Smooth muscle cell (in vitro differentiated cells): ENCODE measurements around the gene KLHL5. TPM values are rescaled to one million over a fixed set of nuclear protein-coding genes. Genes with fewer than 3 reads are reported as not detected.

Experiments used
- DNase-seq: peaks from one replicate; lab custom pipeline; 2025; ENCODE audit not compliant: unreplicated experiment; lab: John Stamatoyannopoulos, UW
- H2AFZ ChIP-seq: fragments of 200-600 bp; sonication (generic); 2 replicates; pipeline ENCODE4 v1.6.0; 2016; ENCODE audit warnings: antibody characterized with exemption, low read depth, mild to moderate bottlenecking
- H3F3A ChIP-seq: fragments of 200-600 bp; sonication (generic); 2 replicates; pipeline ENCODE4 v1.6.0; 2017; ENCODE audit warnings: antibody characterized with exemption, low read depth
- H3K27ac ChIP-seq: fragments of 200-600 bp; sonication (generic); 2 replicates; pipeline ENCODE4 v1.5.1; 2016; ENCODE audit warnings: low read depth, mild to moderate bottlenecking
- H3K27me3 ChIP-seq: fragments of 200-600 bp; sonication (generic); 2 replicates; pipeline ENCODE4 v1.6.1; 2016; ENCODE audit warnings: low read depth, mild to moderate bottlenecking
- H3K36me3 ChIP-seq: fragments of 200-600 bp; sonication (generic); 2 replicates; pipeline ENCODE4 v1.5.1; 2016; ENCODE audit warnings: low read depth
- H3K4me1 ChIP-seq: fragments of 200-600 bp; sonication (generic); 2 replicates; pipeline ENCODE4 v1.5.1; 2016; ENCODE audit warnings: low read depth
- H3K4me2 ChIP-seq: fragments of 200-600 bp; sonication (generic); 2 replicates; pipeline ENCODE4 v1.6.0; 2016; ENCODE audit warnings: mild to moderate bottlenecking
- H3K4me3 ChIP-seq: fragments of 200-600 bp; sonication (generic); 2 replicates; pipeline ENCODE4 v1.5.1; 2016; ENCODE audit warnings: mild to moderate bottlenecking
- H3K79me2 ChIP-seq: fragments of 200-600 bp; sonication (generic); 2 replicates; pipeline ENCODE4 v1.6.0; 2016; ENCODE audit warnings: low read depth, mild to moderate bottlenecking
- H3K9ac ChIP-seq: fragments of 200-600 bp; sonication (generic); 2 replicates; pipeline ENCODE4 v1.6.0; 2016; ENCODE audit warnings: low read depth
- H3K9me3 ChIP-seq: fragments of 200-600 bp; sonication (generic); replicated peaks from 2 replicates; pipeline ENCODE4 v1.5.1; 2016; ENCODE audit warnings: low read depth
- H4K20me1 ChIP-seq: fragments of 200-600 bp; sonication (generic); 2 replicates; pipeline ENCODE4 v1.6.0; 2016; ENCODE audit warnings: low read depth
- WGBS: methylation state at CpG from one replicate; pipeline ENCODE4 v1.1.7; 2016; ENCODE audit warnings: low lambda C conversion rate; 5-methylcytosine and 5-hydroxymethylcytosine counted together
- polyA plus RNA-seq: library from polyadenylated mRNA; unstranded; fragments of >200 nt; fragmentation: Nextera tagmentation; extraction: Ambion mirVana; gene quantifications from 2 replicates; pipeline ENCODE4 v1.2.1, GENCODE V29; 2016
- total RNA-seq: library from RNA; depleted of rRNA; stranded (reverse); fragments of >200 nt; gene quantifications from 2 replicates; pipeline ENCODE4 v1.2.3, GENCODE V29; 2014
- TF ChIP-seq, protein P1 (sequence below): fragments of 200-600 bp; sonication (generic); IDR thresholded peaks from 2 replicates; pipeline ENCODE4 v1.5.1; 2017; ENCODE audit warnings: borderline replicate concordance, mild to moderate bottlenecking, antibody characterized with exemption; ENCODE audit not compliant: insufficient read depth, poor library complexity, severe bottlenecking

KLHL5 gene
- total and polyA plus RNA-seq, 2 experiments from 2014 or later: 31.9 to 34.7 TPM

GRCh38 chr4:39044956-39045826 lies 16.8 kb upstream of the KLHL5 start:
- no peaks in the 10 kb centered on the region for H3K27me3 ChIP-seq
- under 1% methylated on average over 27 of the region's 82 CpGs for WGBS
- H2AFZ ChIP-seq: peak overlapping the region; percentile 69
- H3K36me3 ChIP-seq: no peaks in the 10 kb centered on the region
- H3K9ac ChIP-seq: peak overlapping the region; percentile 45
- peaks cover 40% of the 10 kb centered on the region for H3K79me2 ChIP-seq
- peak overlapping the region; percentile 68 for H3K4me3 ChIP-seq
- H3K4me2 ChIP-seq: peak overlapping the region; percentile 87
- H4K20me1 ChIP-seq: peaks cover 9% of the 10 kb centered on the region
- peaks cover 15% of the 10 kb centered on the region for H3K4me1 ChIP-seq
- peaks cover 8% of the 10 kb centered on the region for H3F3A ChIP-seq
- H3K27ac ChIP-seq: peak overlapping the region; percentile 78
- H3K9me3 ChIP-seq: no peaks in the 10 kb centered on the region
- peak; percentile 46 for DNase-seq
- TF ChIP-seq, protein P1, sequence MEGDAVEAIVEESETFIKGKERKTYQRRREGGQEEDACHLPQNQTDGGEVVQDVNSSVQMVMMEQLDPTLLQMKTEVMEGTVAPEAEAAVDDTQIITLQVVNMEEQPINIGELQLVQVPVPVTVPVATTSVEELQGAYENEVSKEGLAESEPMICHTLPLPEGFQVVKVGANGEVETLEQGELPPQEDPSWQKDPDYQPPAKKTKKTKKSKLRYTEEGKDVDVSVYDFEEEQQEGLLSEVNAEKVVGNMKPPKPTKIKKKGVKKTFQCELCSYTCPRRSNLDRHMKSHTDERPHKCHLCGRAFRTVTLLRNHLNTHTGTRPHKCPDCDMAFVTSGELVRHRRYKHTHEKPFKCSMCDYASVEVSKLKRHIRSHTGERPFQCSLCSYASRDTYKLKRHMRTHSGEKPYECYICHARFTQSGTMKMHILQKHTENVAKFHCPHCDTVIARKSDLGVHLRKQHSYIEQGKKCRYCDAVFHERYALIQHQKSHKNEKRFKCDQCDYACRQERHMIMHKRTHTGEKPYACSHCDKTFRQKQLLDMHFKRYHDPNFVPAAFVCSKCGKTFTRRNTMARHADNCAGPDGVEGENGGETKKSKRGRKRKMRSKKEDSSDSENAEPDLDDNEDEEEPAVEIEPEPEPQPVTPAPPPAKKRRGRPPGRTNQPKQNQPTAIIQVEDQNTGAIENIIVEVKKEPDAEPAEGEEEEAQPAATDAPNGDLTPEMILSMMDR: no peak

DNA sequence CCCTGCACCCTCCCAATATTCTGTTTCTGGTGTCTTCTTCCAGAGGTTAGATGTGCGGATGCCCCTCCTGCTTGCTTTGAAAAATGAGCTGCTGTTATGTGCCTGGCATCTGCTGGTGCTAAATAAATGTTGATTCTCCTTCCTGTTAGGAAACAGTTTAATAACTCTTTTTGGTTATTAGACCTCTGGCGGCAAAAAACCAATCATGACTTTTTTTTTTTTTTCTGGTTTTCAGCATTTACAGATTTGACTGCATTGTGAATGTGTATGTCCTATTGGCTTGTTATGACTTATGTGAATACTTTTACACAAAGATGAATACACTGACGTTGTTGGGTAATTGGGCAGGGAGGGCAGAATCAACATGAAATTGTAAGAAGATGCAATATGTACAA lies 16.2 kb upstream of the KLHL5 start:
- Histone ChIP-seq H3K9me3 (no peaks in the 10 kb centered on the region), H4K20me1 (peaks cover 9% of the 10 kb centered on the region), H3K27ac (peak overlapping the region; percentile 78), H3K4me1 (peaks cover 15% of the 10 kb centered on the region), H3K36me3 (no peaks in the 10 kb centered on the region), H3K27me3 (no peaks in the 10 kb centered on the region), H3K4me3 (peak overlapping the region; percentile 68), H3F3A (peaks cover 8% of the 10 kb centered on the region), H3K79me2 (peaks cover 46% of the 10 kb centered on the region), H3K4me2 (peak overlapping the region; percentile 87), H3K9ac (no peak overlapping the region), H2AFZ (peak overlapping the region; percentile 53)
- TF ChIP-seq, protein P1: no peak
- 24% methylated on average over 3 of the region's 3 CpGs for WGBS
- no peak for DNase-seq

- Histone ChIP-seq H3K9ac (no peak overlapping the region), H3K4me1 (peaks cover 15% of the 10 kb centered on the region), H3K9me3 (no peaks in the 10 kb centered on the region), H2AFZ (no peak overlapping the region), H3K4me3 (peak overlapping the region; percentile 68), H3K27me3 (no peaks in the 10 kb centered on the region), H4K20me1 (peaks cover 9% of the 10 kb centered on the region), H3K36me3 (no peaks in the 10 kb centered on the region), H3K27ac (peak overlapping the region; percentile 78), H3F3A (peaks cover 8% of the 10 kb centered on the region), H3K4me2 (peak overlapping the region; percentile 87), H3K79me2 (peaks cover 50% of the 10 kb centered on the region)
- WGBS: 61% methylated on average over 8 of the region's 8 CpGs
- no peak for DNase-seq
- TF ChIP-seq, protein P1: no peak
Observed at GRCh38 chr4:39046249-39046648, 15.8 kb upstream of the KLHL5 start.
